SK-N-MC (cell line): Measurements from ENCODE around the gene RASA3.

Experiments used
- EZH2 ChIP-seq: fragments of 200-600 bp; sonication (generic); IDR thresholded peaks from one replicate; pipeline ENCODE4 v1.6.1; 2017; ENCODE audit warnings: antibody characterized with exemption
- FOXP2 ChIP-seq: optimal IDR thresholded peaks from 2 replicates; pipeline ENCODE3; 2011; ENCODE audit warnings: mild to moderate bottlenecking, moderate library complexity; ENCODE audit not compliant: insufficient read depth; ENCODE audit errors: extremely low read length, control extremely low read depth
- POLR2AphosphoS5 ChIP-seq: IDR thresholded peaks from 2 replicates; pipeline ENCODE4 v1.6.1; 2012; ENCODE audit warnings: mild to moderate bottlenecking, low read depth, low read length, borderline replicate concordance

GRCh38 chr13:114016321-114017027, 115.9 kb downstream of the RASA3 start:
- TF ChIP-seq EZH2 = no peak
- TF ChIP-seq POLR2AphosphoS5 = no peak
- TF ChIP-seq FOXP2 = no peak
